Left ventricle myocardium superior (tissue), 1 donor: ENCODE data around the gene CCNH. TPM values are rescaled to one million over a fixed set of nuclear protein-coding genes. Genes with fewer than 3 reads are reported as not detected.

Source experiments
- ATAC-seq: fragments of 200-7000 bp; cut with Tn5 transposase; one replicate; pipeline ENCODE4 v1.9.1; 2020; ENCODE audit warnings: mild to moderate bottlenecking, moderate library complexity
- DNase-seq: peaks from one replicate; pipeline ENCODE4 v3.0.0-alpha.2; 2020
- intact Hi-C: fragments of 100-400 bp; cut with micrococcal nuclease; formaldehyde crosslinking; loops from one replicate; pipeline ENCODE4 v1.11.0; 2022
- long read RNA-seq: library from polyadenylated mRNA; unstranded; transcript quantifications from one replicate; pipeline ENCODE4 v2.0.0, GENCODE V29; 2021
- total RNA-seq: library from RNA; stranded (reverse); fragmentation: NEBNext Ultra II Directional; extraction: Animal tissue kit (Norgen Biotek cat#: 25700); gene quantifications from one replicate; pipeline ENCODE4 v1.2.1, GENCODE V29; 2021
- donor health status: DM: no; HTN: yes; CAD: no; lungs with severe emphysema.

The CCNH gene
- 17.1 TPM for total RNA-seq
- long read RNA-seq, transcript CCNH-201 (9 exons, 1,378 nt), result major isoform, 29 of 41 reads
- long read RNA-seq, partial matches to known transcripts, result 3 of 41 reads
- long read RNA-seq, other reads (novel, unspliced or antisense), result 5 of 41 reads

GRCh38 chr5:87412630-87413342 is at the start of gene CCNH:
CCNH (minus strand) TSS chr5:87412930; CDS start chr5:87412794, 136 bp downstream.
- DNase-seq (peak; percentile 98), ATAC-seq (peak; percentile 99)
- intact Hi-C loops, result no loop called here

- ATAC-seq, result no peak
- intact Hi-C loops, result no loop called here
- no peak for DNase-seq
Observed at GRCh38 chr5:87457706-87458105, 45.0 kb upstream of the CCNH start.

DNA sequence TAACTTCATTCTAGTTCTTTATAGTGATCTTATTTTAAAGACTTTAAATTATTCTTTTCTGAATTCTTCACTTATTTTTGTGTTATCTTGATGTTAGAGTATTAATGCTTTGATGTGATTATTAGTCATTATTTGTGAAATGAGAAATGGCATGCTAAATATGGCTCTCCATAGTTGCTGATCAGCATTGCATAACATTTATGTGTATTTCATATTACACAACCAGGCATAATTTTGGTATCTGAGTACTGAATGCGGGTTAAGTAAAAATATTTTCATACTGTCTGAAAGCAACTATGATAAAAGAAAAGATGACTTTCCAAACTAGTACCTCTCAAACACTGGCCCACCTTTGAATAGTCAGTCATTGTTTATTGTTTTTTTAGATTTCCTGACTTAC is 41.1 kb upstream of the CCNH start:
- DNase-seq (no peak), ATAC-seq (no peak)
- intact Hi-C loops, result no loop called here

DNA sequence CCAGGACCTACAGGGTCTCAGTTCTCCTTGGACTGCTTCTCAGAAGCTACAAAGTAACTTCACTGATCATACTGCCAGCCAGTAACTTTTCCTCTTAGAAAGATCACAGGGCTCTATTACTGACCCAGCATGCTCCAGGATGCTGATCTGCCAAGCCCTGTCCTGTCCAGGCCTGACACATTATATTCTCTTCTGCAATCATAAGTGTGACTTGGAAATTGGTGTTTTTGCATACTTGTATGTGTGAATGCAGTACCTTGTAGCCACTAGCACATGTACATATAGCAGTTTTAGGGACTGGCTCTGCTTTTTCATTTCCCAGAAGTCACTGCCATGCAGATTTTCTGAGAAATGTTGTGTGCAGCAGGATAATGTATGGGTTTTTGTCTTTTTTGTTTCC is 40.1 kb upstream of the CCNH start:
- no peak for DNase-seq
- no peak for ATAC-seq
- intact Hi-C loops, result no loop called here

DNA sequence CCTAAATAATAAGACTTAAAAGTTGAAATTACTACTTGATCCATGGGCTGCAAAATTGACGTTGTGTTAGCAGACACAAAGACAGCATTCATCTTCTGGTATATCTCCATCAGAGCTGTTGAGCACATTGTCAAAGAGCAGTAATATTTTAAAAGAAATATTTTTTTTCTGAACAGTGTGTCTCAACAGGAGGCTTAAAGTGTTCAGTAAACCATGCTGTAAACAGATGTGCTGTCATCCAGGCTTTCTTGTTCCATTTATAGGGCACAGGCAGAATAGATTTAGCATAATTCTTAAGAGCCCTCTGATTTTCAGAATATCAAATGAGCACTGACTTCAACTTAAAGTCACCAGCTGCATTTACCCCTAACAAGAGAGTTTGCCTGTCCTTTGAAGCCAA is 29.7 kb upstream of the CCNH start:
- DNase-seq (no peak), ATAC-seq (no peak)
- intact Hi-C loops, result no loop called here

- intact Hi-C loops, result no loop called here
- ATAC-seq (no peak), DNase-seq (no peak)
Observed at GRCh38 chr5:87438231-87438630, 25.5 kb upstream of the CCNH start.

- ATAC-seq, result no peak
- intact Hi-C loops, result no loop called here
- DNase-seq, result no peak
Observed at GRCh38 chr5:87437724-87438123, 25.0 kb upstream of the CCNH start.

DNA sequence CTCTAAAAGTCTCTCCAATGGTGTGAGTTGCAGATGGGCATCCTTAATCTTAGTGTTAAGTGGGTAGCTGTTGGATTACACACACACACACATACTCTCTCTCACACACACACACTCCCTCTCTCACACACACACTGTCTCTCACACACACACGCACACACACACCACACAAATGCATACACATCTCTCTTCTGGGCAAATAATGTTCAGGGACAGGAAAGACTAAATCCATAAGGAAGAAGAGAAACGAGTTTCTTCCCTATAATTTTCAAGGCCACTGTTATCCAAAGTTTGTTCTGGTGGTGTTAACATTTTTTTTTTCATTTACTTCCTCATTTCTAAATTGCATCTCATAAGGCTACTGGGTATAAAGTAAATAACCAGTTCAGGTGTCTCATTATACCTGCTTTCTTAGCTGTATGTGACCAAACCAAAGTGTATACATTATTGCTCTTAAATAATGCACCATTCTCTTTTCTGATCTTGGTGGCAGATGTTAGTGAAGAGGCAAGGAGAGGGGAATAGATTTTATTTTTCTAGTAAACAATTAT is 22.5 kb upstream of the CCNH start:
- no peak for ATAC-seq
- no peak for DNase-seq
- intact Hi-C loops, result no loop called here

GRCh38 chr5:87434461-87434860 is 21.7 kb upstream of the CCNH start:
- intact Hi-C loops, result no loop called here
- DNase-seq, result no peak
- no peak for ATAC-seq

GRCh38 chr5:87433945-87434344 is 21.2 kb upstream of the CCNH start:
- intact Hi-C loops, result no loop called here
- ATAC-seq (no peak), DNase-seq (no peak)

DNA sequence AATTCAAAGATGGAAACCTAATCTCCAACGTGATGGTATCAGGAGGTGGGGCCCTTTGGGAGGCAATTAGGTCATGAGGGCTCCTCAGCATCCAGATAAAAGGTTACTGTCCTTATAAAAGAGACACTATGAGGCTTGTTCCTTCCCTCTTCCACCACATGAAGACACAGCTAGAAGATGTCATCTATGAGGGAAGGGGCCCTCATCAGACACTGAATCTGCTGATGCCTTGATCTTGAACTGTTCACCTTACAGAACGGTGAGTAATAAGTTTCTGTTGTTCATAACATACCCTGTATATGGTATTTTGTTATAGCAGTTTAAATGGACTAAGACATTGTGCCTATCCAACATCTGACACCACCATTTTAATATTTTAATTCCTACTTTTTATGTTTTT is 19.7 kb upstream of the CCNH start:
- intact Hi-C loops, result no loop called here
- no peak for DNase-seq
- no peak for ATAC-seq

DNA sequence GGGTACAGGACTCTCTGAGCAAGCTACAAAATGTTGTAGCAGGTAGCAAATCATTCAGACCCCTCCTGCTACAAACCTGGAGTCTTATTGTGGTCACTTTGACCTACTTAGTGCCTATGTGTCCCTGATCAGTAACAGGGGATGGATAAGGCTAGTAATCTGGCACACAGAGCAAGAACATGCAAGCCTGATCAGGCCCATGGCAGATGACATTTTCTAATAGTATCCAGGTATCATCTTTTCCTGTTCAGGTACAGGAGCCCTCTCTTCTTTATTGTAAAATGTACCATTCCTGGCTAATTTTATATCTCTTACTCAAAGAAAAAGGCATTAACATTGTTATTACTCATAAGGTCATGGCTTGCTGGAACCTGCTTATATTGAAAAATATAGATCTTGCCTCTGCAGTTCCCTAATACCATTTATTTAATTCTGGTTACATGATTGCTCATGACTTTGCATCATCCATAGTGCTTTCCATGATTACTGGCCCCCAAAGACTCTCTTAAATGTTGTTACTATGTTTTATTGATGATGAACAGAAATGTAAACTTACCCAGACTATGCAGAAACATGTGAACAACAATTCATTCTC is 18.2 kb upstream of the CCNH start:
- ATAC-seq, result no peak
- intact Hi-C loops, result no loop called here
- DNase-seq, result no peak

GRCh38 chr5:87423755-87424154 is 11.0 kb upstream of the CCNH start:
- no peak for DNase-seq
- intact Hi-C loops, result no loop called here

GRCh38 chr5:87421307-87421706 is 8.6 kb upstream of the CCNH start:
- DNase-seq (no peak), ATAC-seq (no peak)
- intact Hi-C loops, result no loop called here

More at GRCh38 chr5:87423755-87424154, 11.0 kb upstream of the CCNH start:
- ATAC-seq, result no peak

DNA sequence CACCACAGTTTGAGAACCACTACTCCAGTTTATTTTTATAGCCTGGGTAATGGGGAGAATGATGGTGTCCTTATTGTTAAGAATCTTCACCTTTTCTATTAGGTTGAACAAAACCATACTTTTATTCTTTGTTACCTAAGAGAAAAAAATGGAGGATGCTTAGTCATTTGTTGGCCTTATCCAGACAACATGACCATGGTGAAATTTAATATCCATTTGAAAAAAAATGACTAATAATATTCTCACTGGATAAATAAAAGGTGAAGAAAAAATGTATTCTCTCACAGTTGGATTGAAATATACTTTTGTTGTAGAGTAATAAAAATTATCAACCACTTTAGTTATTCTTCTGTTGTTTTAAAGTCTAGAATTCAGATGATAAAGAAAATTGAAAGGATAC is 5.8 kb upstream of the CCNH start:
- no peak for ATAC-seq
- intact Hi-C loops, result no loop called here
- DNase-seq, result no peak

- ATAC-seq, result no peak
- intact Hi-C loops, result no loop called here
Observed at GRCh38 chr5:87413343-87413645, 564 bp upstream of the CCNH start.

GRCh38 chr5:87411973-87412629 is 629 bp downstream of the CCNH start:
- ATAC-seq (peak; percentile 41), DNase-seq (no peak)
- intact Hi-C loops, result no loop called here

More at GRCh38 chr5:87413343-87413645, 564 bp upstream of the CCNH start:
- DNase-seq, result no peak

DNA sequence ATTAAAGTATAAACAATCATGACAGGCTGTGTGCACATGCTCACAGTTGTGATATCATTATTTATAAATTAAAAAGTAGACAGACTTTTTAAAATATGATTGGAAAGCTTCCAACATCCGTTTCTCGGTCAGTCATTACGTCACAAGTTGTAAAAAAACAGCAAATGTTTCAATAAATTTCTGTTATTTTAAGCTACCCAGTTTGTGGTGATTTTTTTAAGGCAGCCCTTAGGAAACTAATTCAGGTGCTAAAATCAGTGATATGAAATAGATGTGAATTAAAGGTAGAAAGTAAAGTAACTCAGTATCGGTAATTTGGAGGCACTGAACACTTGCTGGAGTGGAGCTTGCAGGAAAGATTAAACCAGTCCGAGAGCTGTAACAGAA is 1.2 kb downstream of the CCNH start:
- DNase-seq, result no peak
- intact Hi-C loops, result no loop called here
- ATAC-seq, result no peak

DNA sequence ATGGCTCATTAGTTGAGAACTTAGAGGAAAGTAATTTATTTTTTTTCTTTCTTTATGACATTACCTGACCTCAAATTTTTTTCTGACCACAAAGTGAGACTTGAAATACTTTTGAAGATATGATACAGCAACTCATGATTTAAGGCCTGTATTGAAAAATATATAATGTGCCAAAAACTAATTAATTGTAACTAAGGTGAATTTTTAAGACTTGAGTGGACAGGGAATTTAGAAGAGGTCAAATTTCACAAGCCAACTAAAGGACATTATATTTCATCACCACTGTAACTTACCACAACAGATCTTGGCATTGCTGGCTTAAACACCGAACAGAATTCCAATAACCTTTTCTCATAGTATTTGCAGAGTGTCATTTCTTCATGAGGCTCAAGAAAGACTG is 1.8 kb downstream of the CCNH start:
- intact Hi-C loops, result no loop called here
- ATAC-seq, result no peak
- no peak for DNase-seq

DNA sequence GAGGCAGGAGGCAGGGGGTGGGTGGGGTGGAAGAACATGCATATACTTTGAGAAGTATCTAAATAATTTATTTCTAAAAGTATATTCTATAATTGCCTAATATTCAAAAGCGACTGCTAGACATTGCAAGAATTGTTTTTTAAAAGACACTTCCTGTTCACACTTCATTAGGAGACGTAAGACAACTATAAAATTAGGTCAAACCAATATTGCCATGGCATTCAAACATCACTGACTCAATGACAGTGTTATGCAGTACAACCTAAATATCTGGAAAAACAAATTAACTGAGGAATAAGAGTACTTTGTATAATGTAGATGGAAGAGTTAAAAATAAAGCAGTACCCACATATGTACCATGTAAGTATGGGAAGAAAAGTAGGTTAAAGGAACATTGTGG is 4.5 kb downstream of the CCNH start:
- ATAC-seq, result no peak
- DNase-seq, result no peak
- intact Hi-C loops, result no loop called here
